Measurements from ENCODE around the gene OR1S2.

DNA sequence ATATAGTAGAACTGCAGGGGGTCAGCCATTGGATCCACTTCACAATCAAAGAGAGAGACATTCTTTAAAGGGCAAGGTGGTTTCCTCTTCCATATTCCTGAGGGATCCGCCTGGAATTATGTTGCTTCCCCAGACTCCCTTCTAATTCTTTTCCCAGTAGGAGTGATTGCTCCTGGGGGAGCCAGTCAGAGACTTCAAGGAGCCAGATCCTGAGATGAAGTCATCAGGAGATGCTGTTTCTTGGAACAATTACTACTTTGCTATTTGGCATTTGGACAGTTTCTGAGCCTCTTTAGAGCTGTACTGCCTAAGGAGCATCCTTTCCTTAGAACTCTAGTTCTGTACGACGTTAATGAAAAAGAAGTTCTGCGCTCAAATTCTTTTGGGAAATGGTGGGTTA is 17.0 kb downstream of the OR1S2 start:
- TF ChIP-seq EZH2phosphoT487 (IDR thresholded peaks at IDR 0.05; ENCODE audit: borderline replicate concordance, low read length) (no peak), EZH2 (IDR thresholded peaks at IDR 0.05; ENCODE audit: low read length, unreplicated experiment) (no peak)
- TF ChIP-seq, protein P1, sequence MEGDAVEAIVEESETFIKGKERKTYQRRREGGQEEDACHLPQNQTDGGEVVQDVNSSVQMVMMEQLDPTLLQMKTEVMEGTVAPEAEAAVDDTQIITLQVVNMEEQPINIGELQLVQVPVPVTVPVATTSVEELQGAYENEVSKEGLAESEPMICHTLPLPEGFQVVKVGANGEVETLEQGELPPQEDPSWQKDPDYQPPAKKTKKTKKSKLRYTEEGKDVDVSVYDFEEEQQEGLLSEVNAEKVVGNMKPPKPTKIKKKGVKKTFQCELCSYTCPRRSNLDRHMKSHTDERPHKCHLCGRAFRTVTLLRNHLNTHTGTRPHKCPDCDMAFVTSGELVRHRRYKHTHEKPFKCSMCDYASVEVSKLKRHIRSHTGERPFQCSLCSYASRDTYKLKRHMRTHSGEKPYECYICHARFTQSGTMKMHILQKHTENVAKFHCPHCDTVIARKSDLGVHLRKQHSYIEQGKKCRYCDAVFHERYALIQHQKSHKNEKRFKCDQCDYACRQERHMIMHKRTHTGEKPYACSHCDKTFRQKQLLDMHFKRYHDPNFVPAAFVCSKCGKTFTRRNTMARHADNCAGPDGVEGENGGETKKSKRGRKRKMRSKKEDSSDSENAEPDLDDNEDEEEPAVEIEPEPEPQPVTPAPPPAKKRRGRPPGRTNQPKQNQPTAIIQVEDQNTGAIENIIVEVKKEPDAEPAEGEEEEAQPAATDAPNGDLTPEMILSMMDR (conservative IDR thresholded peaks at IDR 0.05; ENCODE audit: low read depth, low read length), result no peak
